ENCODE results near the gene EVX2.

EVX2 gene

GRCh38 chr2:176071330-176072291, 12.2 kb downstream of the EVX2 start:
- FAIRE-seq, result no peak
- no peak for DNase-seq (ENCODE audit: insufficient read length, low spot score)

- FAIRE-seq, result no peak
- DNase-seq (ENCODE audit: insufficient read length, low spot score), result no peak
Observed at GRCh38 chr2:176068419-176068832, 15.3 kb downstream of the EVX2 start.

- FAIRE-seq, result no peak
- no peak for DNase-seq (ENCODE audit: insufficient read length, low spot score)
Observed at GRCh38 chr2:176067589-176068418, 16.0 kb downstream of the EVX2 start.

- no peak for DNase-seq (ENCODE audit: insufficient read length, low spot score)
- FAIRE-seq, result no peak
Observed at GRCh38 chr2:176066645-176067588, 16.8 kb downstream of the EVX2 start.

GRCh38 chr2:176063958-176064357, 19.8 kb downstream of the EVX2 start:
- no peak for FAIRE-seq
- DNase-seq (ENCODE audit: insufficient read length, low spot score), result no peak

- FAIRE-seq, result no peak
- no peak for DNase-seq (ENCODE audit: insufficient read length, low spot score)
Observed at GRCh38 chr2:176056406-176056805, 27.4 kb downstream of the EVX2 start.

GRCh38 chr2:176039375-176039774, 44.4 kb downstream of the EVX2 start:
- FAIRE-seq (no peak), DNase-seq (ENCODE audit: insufficient read length, low spot score) (no peak)

- DNase-seq (ENCODE audit: insufficient read length, low spot score) (no peak), FAIRE-seq (no peak)
Observed at GRCh38 chr2:176038694-176039093, 45.1 kb downstream of the EVX2 start.

- DNase-seq (ENCODE audit: insufficient read length, low spot score) (no peak), FAIRE-seq (no peak)
Observed at GRCh38 chr2:176035013-176035691, 48.6 kb downstream of the EVX2 start.

GRCh38 chr2:176027806-176028205, 56.0 kb downstream of the EVX2 start:
- FAIRE-seq, result no peak
- DNase-seq (ENCODE audit: insufficient read length, low spot score), result no peak
